Colonic mucosa (tissue), 4 donors: ENCODE data around the gene MAP2. TPM values are rescaled to one million over a fixed set of nuclear protein-coding genes. Genes with fewer than 3 reads are reported as not detected.

Experiments used
- DNase-seq: peaks from one replicate; pipeline ENCODE4 v3.0.0-alpha.2; 2020
- H3K27ac ChIP-seq: fragments of 200-600 bp; one replicate; pipeline ENCODE4 v1.8.0; 2021
- H3K27me3 ChIP-seq: fragments of 200-600 bp; one replicate; pipeline ENCODE4 v1.8.0; 2021
- H3K36me3 ChIP-seq: fragments of 200-600 bp; one replicate; pipeline ENCODE4 v1.8.0; 2021
- H3K4me1 ChIP-seq: fragments of 200-600 bp; one replicate; pipeline ENCODE4 v1.8.0; 2021; ENCODE audit warnings: mild to moderate bottlenecking
- H3K4me3 ChIP-seq: fragments of 200-600 bp; one replicate; pipeline ENCODE4 v1.8.0; 2021
- H3K9ac ChIP-seq, 2 donors: one replicate each; pipeline ENCODE4 v1.7.0; 2013; ENCODE audit warnings: control low read depth in 2 of 2, low read depth in 2 of 2, low read length in 2 of 2
- H3K9me3 ChIP-seq: fragments of 200-600 bp; one replicate; pipeline ENCODE4 v1.8.0; 2021
- intact Hi-C: fragments of 100-400 bp; cut with DNase I; formaldehyde crosslinking; loops from one replicate; pipeline ENCODE4 v1.14.1; 2022
- total RNA-seq, 2 donors: library from RNA; stranded (reverse); fragmentation: NEBNext Ultra II Directional in 1 of 2; extraction: Animal tissue kit (Norgen Biotek cat#: 25700) in 1 of 2; gene quantifications; one replicate each; pipeline ENCODE4 v1.2.1, GENCODE V29; 2021
- TF ChIP-seq, protein P1 (sequence below): fragments of 200-600 bp; IDR thresholded peaks from one replicate; pipeline ENCODE4 v1.8.0; 2022; ENCODE audit warnings: antibody characterized with exemption, mild to moderate bottlenecking
- donor health status: healthy.
- donor health status: DM: no; HTN: no; CAD: no.
- donor health status: DM: no; HTN: no; CAD: no.

Gene MAP2
- total RNA-seq, 2 donors from 2014 or later, result 0.84 to 1.4 TPM

- H3K36me3 ChIP-seq, result no peaks in the 10 kb centered on the region
- no peak overlapping the region for H3K27ac ChIP-seq
- no peaks in the 10 kb centered on the region for H3K27me3 ChIP-seq
- no peak for DNase-seq
- no peaks in the 10 kb centered on the region for H3K4me1 ChIP-seq
- no peak overlapping the region for H3K9ac ChIP-seq
- H3K9me3 ChIP-seq, result no peaks in the 10 kb centered on the region
- no peak overlapping the region for H3K4me3 ChIP-seq
- intact Hi-C loops, result no loop called here
- TF ChIP-seq, protein P1, sequence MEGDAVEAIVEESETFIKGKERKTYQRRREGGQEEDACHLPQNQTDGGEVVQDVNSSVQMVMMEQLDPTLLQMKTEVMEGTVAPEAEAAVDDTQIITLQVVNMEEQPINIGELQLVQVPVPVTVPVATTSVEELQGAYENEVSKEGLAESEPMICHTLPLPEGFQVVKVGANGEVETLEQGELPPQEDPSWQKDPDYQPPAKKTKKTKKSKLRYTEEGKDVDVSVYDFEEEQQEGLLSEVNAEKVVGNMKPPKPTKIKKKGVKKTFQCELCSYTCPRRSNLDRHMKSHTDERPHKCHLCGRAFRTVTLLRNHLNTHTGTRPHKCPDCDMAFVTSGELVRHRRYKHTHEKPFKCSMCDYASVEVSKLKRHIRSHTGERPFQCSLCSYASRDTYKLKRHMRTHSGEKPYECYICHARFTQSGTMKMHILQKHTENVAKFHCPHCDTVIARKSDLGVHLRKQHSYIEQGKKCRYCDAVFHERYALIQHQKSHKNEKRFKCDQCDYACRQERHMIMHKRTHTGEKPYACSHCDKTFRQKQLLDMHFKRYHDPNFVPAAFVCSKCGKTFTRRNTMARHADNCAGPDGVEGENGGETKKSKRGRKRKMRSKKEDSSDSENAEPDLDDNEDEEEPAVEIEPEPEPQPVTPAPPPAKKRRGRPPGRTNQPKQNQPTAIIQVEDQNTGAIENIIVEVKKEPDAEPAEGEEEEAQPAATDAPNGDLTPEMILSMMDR, result no peak
These were observed 40.6 kb upstream of the MAP2 start for GRCh38 chr2:209383212-209383611.

GRCh38 chr2:209387389-209387788, 36.5 kb upstream of the MAP2 start:
- Histone ChIP-seq H3K9ac (no peak overlapping the region), H3K36me3 (no peaks in the 10 kb centered on the region), H3K4me1 (no peaks in the 10 kb centered on the region), H3K27ac (no peak overlapping the region), H3K27me3 (no peaks in the 10 kb centered on the region), H3K9me3 (no peaks in the 10 kb centered on the region), H3K4me3 (no peak overlapping the region)
- TF ChIP-seq, protein P1, result no peak
- DNase-seq, result no peak
- intact Hi-C loops, result no loop called here

GRCh38 chr2:209388446-209389037, 35.3 kb upstream of the MAP2 start:
- H3K4me1 ChIP-seq, result no peaks in the 10 kb centered on the region
- no peaks in the 10 kb centered on the region for H3K36me3 ChIP-seq
- no peaks in the 10 kb centered on the region for H3K9me3 ChIP-seq
- H3K27me3 ChIP-seq, result no peaks in the 10 kb centered on the region
- H3K27ac ChIP-seq, result no peak overlapping the region
- H3K4me3 ChIP-seq, result no peak overlapping the region
- H3K9ac ChIP-seq, result no peak overlapping the region
- no peak for DNase-seq
- intact Hi-C loops, result no loop called here
- TF ChIP-seq, protein P1, result no peak

DNA sequence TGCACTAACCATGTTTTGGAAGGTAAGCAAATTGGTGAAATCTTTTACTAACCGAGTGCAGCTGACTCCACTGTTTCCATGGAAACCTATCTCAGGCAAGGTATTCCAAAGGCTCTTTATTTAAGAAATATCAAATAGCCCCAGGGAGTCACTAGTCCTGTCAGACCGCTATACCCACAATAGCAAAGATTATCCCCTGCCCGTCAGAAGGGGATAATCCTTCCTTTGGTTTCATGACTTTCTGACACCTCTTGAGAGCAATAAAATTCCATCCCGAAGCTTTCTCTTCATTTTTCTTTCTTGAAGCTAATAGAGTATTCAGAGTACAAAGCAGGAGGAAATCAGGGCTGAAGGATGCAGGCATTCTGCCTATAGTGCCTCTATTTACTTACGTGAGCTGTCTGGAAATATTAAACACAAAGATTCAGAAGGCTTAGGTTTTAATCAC, 34.7 kb upstream of the MAP2 start:
- Histone ChIP-seq H3K9me3 (no peaks in the 10 kb centered on the region), H3K9ac (no peak overlapping the region), H3K27me3 (no peaks in the 10 kb centered on the region), H3K4me3 (no peak overlapping the region), H3K36me3 (no peaks in the 10 kb centered on the region), H3K27ac (no peak overlapping the region), H3K4me1 (no peaks in the 10 kb centered on the region)
- no peak for DNase-seq
- intact Hi-C loops, result no loop called here
- TF ChIP-seq, protein P1, result no peak

- TF ChIP-seq, protein P1, result no peak
- H3K36me3 ChIP-seq, result no peaks in the 10 kb centered on the region
- H3K9me3 ChIP-seq, result no peaks in the 10 kb centered on the region
- H3K27ac ChIP-seq, result no peak overlapping the region
- H3K9ac ChIP-seq, result no peak overlapping the region
- no peaks in the 10 kb centered on the region for H3K27me3 ChIP-seq
- intact Hi-C loops, result no loop called here
- no peak for DNase-seq
- H3K4me1 ChIP-seq, result no peaks in the 10 kb centered on the region
- no peak overlapping the region for H3K4me3 ChIP-seq
These were observed 33.0 kb upstream of the MAP2 start for GRCh38 chr2:209390839-209391238.
